ENCODE measurements around the gene AATF. TPM values are rescaled to one million over a fixed set of nuclear protein-coding genes. Genes with fewer than 3 reads are reported as not detected.
"Not testable (repeated sequence)": the region's sequence is repeated elsewhere in the genome, so short reads cannot be mapped to it uniquely, and the experiment has no call there.

The AATF gene
- polyA plus RNA-seq, 3 donors = 33.2 to 34.1 (median 34.0) TPM

GRCh38 chr17:37059493-37059892 is 110.7 kb downstream of the AATF start:
- H3K27ac ChIP-seq (ENCODE audit: low read depth, low read length) = no peak overlapping the region
- 90 to 99% (median 93%) methylated on average over 3 of the region's 3 CpGs for WGBS, 3 donors

DNA sequence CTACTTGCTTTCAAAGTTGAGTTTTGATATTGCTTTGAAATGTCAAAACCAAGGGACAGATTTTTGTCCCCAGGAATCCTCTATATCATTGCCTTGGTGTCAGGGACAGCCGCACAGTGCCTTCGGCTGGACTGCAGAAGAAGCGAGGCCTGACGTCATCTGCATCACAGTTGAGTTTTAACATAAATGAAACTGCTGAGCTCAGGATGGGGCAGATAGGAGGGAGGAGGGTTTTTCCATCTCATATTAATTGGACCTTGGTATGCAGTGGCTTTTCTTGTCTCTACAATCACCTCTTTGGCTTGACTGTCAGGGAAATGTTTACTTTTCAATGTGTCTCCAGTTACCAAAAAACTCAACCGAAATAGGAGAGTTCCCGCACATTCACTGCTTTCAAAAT is 111.3 kb downstream of the AATF start:
- no peak overlapping the region for H3K27ac ChIP-seq (ENCODE audit: low read depth, low read length)
- WGBS, 3 donors = 78 to 85% (median 84%) methylated on average over 6 of the region's 6 CpGs

- no peak overlapping the region for H3K27ac ChIP-seq (ENCODE audit: low read depth, low read length)
- WGBS, 3 donors = 30 to 73% (median 65%) methylated on average over 7 of the region's 7 CpGs
Measured at GRCh38 chr17:37060928-37061327, 112.2 kb downstream of the AATF start.

GRCh38 chr17:37062021-37062420 is 113.3 kb downstream of the AATF start:
- H3K27ac ChIP-seq (ENCODE audit: low read depth, low read length) = no peak overlapping the region
- 66 to 74% (median 70%) methylated on average over 9 of the region's 9 CpGs for WGBS, 3 donors

GRCh38 chr17:37064206-37064605 is 115.5 kb downstream of the AATF start:
- no peak overlapping the region for H3K27ac ChIP-seq (ENCODE audit: low read depth, low read length)
- 53 to 60% (median 58%) methylated on average over 11 of the region's 11 CpGs for WGBS, 3 donors

DNA sequence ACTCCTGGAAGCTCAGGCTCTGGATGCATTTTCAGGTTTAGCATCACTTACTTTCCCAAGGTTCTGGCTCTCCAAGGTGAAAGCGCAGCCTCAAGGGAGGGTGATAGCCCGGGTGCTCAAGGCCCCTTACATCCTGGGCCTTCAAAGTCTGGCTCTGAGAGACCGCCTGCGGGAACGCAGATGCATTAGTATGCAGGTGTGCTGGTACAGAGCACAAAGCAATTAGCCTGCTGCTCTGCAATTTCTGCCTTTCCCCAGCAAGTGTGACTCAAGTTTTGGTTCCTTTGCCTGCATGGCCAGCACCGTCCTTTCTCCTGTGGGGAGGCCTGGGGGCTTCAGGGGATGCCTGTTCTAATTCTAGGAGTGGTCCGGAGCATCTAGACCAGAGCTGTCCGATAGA is 116.2 kb downstream of the AATF start:
- 80 to 90% (median 84%) methylated on average over 8 of the region's 8 CpGs for WGBS, 3 donors
- H3K27ac ChIP-seq (ENCODE audit: low read depth, low read length) = no peak overlapping the region

- WGBS, 3 donors = 35 to 55% (median 45%) methylated on average over 23 of the region's 23 CpGs
- H3K27ac ChIP-seq (ENCODE audit: low read depth, low read length) = no peak overlapping the region
Measured at GRCh38 chr17:37065486-37066321, 117.0 kb downstream of the AATF start.

- no peak overlapping the region for H3K27ac ChIP-seq (ENCODE audit: low read depth, low read length)
- 49 to 62% (median 52%) methylated on average over 25 of the region's 25 CpGs for WGBS, 3 donors
Measured at GRCh38 chr17:37066322-37067255, 117.8 kb downstream of the AATF start.

- no peak overlapping the region for H3K27ac ChIP-seq (ENCODE audit: low read depth, low read length)
- 57 to 59% (median 58%) methylated on average over 13 of the region's 13 CpGs for WGBS, 3 donors
Measured at GRCh38 chr17:37067555-37068111, 118.9 kb downstream of the AATF start.

DNA sequence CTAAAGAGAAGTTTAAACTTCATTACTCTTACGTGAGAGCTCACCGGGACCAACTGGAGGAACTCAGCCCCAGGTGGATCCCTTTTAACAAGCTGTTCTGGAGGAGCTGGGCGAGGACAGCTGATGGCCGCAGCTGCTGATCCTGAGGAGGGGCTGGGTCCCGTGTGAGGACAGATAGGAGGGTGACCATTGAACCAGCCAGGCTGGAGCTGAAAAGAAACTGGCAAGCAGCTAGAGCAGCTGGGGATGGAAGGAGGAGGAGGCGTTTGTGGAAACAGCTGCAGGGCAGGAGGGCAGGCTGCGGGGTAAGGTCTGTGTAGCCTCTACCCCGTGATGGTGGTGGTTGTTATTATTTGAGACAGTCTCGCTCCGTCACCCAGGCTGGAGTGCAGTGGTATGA is 119.5 kb downstream of the AATF start:
- 64 to 78% (median 71%) methylated on average over 10 of the region's 10 CpGs for WGBS, 3 donors
- no peak overlapping the region for H3K27ac ChIP-seq (ENCODE audit: low read depth, low read length)

- 87 to 93% (median 90%) methylated on average over 3 of the region's 3 CpGs for WGBS, 3 donors
Measured at GRCh38 chr17:37069087-37069486, 120.3 kb downstream of the AATF start.

DNA sequence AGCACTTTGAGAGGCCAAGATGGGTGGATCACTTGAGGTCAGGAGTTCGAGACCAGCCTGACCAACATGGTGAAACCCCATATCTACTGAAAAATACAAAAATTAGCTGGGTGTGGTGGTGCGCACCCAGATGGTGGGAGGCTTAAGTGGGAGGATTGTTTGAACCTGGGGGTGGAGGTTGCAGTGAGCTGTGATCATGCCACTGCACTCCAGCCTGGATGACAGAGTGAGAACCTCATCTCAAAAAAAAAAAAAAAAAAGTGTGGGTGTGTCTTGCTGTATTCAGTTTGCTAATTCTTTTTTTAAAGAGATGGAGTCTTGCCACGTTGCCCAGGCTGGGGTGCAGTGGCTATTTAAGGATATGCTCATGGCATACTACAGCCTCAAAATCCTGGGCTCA is 124.7 kb downstream of the AATF start:
- 77 to 81% (median 79%) methylated on average over 3 of the region's 3 CpGs for WGBS, 3 donors
- H3K27ac ChIP-seq (ENCODE audit: low read depth, low read length) = not testable (repeated sequence)

More at GRCh38 chr17:37069087-37069486, 120.3 kb downstream of the AATF start:
- H3K27ac ChIP-seq (ENCODE audit: low read depth, low read length) = no peak overlapping the region

GRCh38 chr17:37079065-37079708 is 130.4 kb downstream of the AATF start:
- 89 to 96% (median 95%) methylated on average over 2 of the region's 2 CpGs for WGBS, 3 donors
- H3K27ac ChIP-seq (ENCODE audit: low read depth, low read length) = no peak overlapping the region

DNA sequence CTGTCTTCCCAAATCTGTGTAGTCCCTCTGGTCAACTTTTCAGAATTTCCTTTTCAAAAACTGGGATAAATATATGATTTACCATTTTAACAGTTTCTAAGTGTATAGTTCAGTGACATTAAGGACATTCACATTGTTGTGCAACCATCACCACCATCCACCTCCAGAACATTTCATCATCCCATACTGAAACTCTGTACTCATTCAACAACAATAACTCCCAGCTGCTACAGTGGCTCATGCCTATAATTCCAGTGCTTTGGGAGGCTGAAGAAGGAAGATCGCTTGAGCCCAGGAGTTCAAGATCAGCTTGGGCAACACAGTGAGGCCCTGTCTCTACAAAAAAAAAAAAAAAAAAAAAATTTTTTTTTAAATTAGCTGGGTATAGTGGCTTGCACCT is 131.0 kb downstream of the AATF start:
- no peak overlapping the region for H3K27ac ChIP-seq (ENCODE audit: low read depth, low read length)
- WGBS, 3 donors = 76 to 100% (median 88%) methylated on average over 1 of the region's 1 CpG

DNA sequence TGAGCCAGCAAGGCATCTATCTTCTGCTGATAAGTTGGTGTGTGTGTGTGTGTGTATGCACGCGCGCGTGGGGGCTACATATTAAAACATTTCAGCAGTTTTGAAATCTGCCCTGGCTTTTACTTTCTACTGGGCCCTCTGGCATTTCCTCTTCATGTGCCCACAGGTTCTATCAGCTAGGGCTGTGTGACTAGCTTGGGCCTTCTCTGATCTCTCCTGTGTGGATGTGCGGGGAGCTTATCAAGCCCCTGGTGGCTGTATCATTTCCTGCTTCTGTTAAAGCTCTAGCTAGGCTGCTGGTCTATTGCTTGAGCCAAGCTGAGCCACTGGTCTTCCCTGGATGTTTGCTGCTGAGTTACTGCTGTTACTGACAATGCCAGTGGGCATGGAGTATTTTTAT is 132.5 kb downstream of the AATF start:
- WGBS, 3 donors = 69 to 90% (median 76%) methylated on average over 5 of the region's 5 CpGs
- H3K27ac ChIP-seq (ENCODE audit: low read depth, low read length) = no peak overlapping the region

GRCh38 chr17:37082311-37082860 is 133.6 kb downstream of the AATF start:
- 86 to 89% (median 88%) methylated on average over 8 of the region's 8 CpGs for WGBS, 3 donors
- H3K27ac ChIP-seq (ENCODE audit: low read depth, low read length) = no peak overlapping the region

- no peak overlapping the region for H3K27ac ChIP-seq (ENCODE audit: low read depth, low read length)
- whole genome bisulfite sequencing, 3 donors = 83 to 87% (median 87%) methylated on average over 4 of the region's 4 CpGs
Measured at GRCh38 chr17:37082985-37083384, 134.2 kb downstream of the AATF start.

DNA sequence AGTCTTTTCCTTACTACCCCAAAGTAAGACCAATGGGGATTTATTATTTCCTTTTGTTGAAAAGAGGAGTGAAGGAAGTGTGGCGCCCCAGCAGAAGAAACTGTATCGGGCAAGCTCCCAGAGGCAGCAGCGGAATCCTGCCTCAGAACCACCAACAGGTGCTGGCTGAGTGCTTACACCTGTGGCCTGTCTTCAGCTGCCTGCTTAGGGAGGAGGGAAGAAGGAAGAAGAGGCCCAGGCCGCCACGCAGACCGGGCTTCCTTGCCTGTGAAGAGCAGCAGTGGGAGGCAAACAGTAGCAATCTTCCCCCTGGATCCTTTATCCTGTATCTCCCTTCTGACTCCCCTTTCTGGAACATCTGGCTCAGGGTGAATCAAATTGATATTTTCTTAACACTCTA is 134.7 kb downstream of the AATF start:
- H3K27ac ChIP-seq (ENCODE audit: low read depth, low read length) = no peak overlapping the region
- 66 to 84% (median 75%) methylated on average over 6 of the region's 6 CpGs for WGBS, 3 donors
